Measurements from ENCODE around the gene CFH.
A peak's percentile ranks its signal among the peaks of the same experiment; 100 is the strongest.

The CFH gene

DNA sequence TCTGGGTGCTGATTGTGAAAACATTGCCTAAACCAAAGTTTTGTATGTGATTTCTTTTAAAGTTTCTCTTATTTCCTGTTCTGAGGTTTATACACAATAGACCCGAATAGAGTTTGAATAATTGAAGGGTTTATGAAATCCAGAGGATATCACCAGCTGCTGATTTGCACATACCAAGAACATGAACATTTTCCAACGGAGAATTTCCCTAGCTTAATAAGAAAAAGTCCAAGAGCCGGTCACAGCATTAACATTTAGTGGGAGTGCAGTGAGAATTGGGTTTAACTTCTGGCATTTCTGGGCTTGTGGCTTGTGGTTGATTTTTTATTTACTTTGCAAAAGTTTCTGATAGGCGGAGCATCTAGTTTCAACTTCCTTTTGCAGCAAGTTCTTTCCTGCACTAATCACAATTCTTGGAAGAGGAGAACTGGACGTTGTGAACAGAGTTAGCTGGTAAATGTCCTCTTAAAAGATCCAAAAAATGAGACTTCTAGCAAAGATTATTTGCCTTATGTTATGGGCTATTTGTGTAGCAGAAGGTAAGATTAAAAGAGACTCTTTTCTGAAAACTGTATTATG lies at the start of gene CFH:
Gene CFH, plus strand, starts transcription at position 407 of the 579 bp plus-strand sequence. Its CDS starts 75 bp downstream, at position 482.
- Histone ChIP-seq H3K4me2 (ENCODE audit: low read depth, low read length, poor library complexity, severe bottlenecking) (peak within 1 kb of the TSS; percentile 49), H3K9me3 (ENCODE audit: insufficient read depth, low read length) (no peaks in the 10 kb centered on the region), H3K27me3 (ENCODE audit: low read length) (no peaks in the 10 kb centered on the region), H3K36me3 (ENCODE audit: low read length) (no peaks in the 10 kb centered on the region), H3K79me2 (ENCODE audit: insufficient read depth, low read length) (no peaks in the 10 kb centered on the region), H3K9ac (ENCODE audit: low read length) (no peak within 1 kb of the TSS), H2AFZ (ENCODE audit: low read depth, low read length, severe bottlenecking) (peak within 1 kb of the TSS; percentile 81), H3F3A (ENCODE audit: insufficient read depth) (no peaks in the 10 kb centered on the region), H3K9me2 (replicated peaks; ENCODE audit: insufficient read depth, low read length) (no peaks in the 10 kb centered on the region), H4K20me1 (ENCODE audit: low read depth, low read length) (no peaks in the 10 kb centered on the region), H3K4me3 (ENCODE audit: insufficient read depth, low read length, poor library complexity, severe bottlenecking) (peak within 1 kb of the TSS; percentile 18), H3K27ac (ENCODE audit: low read depth, low read length) (no peak within 1 kb of the TSS)
- no peak for TF ChIP-seq EZH2phosphoT487 (conservative IDR thresholded peaks at IDR 0.05; ENCODE audit: low read length)
- TF ChIP-seq, protein P1, sequence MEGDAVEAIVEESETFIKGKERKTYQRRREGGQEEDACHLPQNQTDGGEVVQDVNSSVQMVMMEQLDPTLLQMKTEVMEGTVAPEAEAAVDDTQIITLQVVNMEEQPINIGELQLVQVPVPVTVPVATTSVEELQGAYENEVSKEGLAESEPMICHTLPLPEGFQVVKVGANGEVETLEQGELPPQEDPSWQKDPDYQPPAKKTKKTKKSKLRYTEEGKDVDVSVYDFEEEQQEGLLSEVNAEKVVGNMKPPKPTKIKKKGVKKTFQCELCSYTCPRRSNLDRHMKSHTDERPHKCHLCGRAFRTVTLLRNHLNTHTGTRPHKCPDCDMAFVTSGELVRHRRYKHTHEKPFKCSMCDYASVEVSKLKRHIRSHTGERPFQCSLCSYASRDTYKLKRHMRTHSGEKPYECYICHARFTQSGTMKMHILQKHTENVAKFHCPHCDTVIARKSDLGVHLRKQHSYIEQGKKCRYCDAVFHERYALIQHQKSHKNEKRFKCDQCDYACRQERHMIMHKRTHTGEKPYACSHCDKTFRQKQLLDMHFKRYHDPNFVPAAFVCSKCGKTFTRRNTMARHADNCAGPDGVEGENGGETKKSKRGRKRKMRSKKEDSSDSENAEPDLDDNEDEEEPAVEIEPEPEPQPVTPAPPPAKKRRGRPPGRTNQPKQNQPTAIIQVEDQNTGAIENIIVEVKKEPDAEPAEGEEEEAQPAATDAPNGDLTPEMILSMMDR (IDR thresholded peaks at IDR 0.05; ENCODE audit: insufficient read depth, low read length, poor library complexity, severe bottlenecking) = no peak

DNA sequence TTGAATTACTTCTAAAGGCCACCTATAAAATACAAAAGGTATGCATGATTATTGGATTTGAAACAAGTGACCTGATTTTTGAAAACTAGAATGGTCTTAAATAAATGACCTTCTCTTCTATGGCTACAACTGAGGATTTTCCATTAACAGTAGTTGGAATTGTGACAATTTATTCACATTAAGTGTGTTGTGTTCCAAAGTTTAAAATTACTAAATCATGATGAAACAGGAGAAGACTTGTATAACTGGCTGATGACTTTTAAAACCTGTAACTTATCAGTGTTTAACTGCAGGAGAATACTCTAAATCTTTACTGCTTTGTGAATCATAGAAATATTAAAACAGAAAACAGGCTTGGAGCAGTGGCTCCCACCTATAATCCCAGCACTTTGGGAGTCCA lies 48.2 kb upstream of the CFH start:
- TF ChIP-seq, protein P1 (IDR thresholded peaks at IDR 0.05; ENCODE audit: insufficient read depth, low read length, poor library complexity, severe bottlenecking) = no peak
- TF ChIP-seq EZH2phosphoT487 (conservative IDR thresholded peaks at IDR 0.05; ENCODE audit: low read length) = no peak
- H3K27me3 ChIP-seq (ENCODE audit: low read length) = no peaks in the 10 kb centered on the region
- no peak overlapping the region for H3K4me3 ChIP-seq (ENCODE audit: insufficient read depth, low read length, poor library complexity, severe bottlenecking)
- H3K9ac ChIP-seq (ENCODE audit: low read length) = no peak overlapping the region
- no peaks in the 10 kb centered on the region for H3K9me2 ChIP-seq (replicated peaks; ENCODE audit: insufficient read depth, low read length)
- no peaks in the 10 kb centered on the region for H3K9me3 ChIP-seq (ENCODE audit: insufficient read depth, low read length)
- no peak overlapping the region for H3K27ac ChIP-seq (ENCODE audit: low read depth, low read length)
- no peaks in the 10 kb centered on the region for H3F3A ChIP-seq (ENCODE audit: insufficient read depth)
- H2AFZ ChIP-seq (ENCODE audit: low read depth, low read length, severe bottlenecking) = no peak overlapping the region
- H3K79me2 ChIP-seq (ENCODE audit: insufficient read depth, low read length) = no peaks in the 10 kb centered on the region
- H3K36me3 ChIP-seq (ENCODE audit: low read length) = no peaks in the 10 kb centered on the region
- H4K20me1 ChIP-seq (ENCODE audit: low read depth, low read length) = no peaks in the 10 kb centered on the region
- no peak overlapping the region for H3K4me2 ChIP-seq (ENCODE audit: low read depth, low read length, poor library complexity, severe bottlenecking)

DNA sequence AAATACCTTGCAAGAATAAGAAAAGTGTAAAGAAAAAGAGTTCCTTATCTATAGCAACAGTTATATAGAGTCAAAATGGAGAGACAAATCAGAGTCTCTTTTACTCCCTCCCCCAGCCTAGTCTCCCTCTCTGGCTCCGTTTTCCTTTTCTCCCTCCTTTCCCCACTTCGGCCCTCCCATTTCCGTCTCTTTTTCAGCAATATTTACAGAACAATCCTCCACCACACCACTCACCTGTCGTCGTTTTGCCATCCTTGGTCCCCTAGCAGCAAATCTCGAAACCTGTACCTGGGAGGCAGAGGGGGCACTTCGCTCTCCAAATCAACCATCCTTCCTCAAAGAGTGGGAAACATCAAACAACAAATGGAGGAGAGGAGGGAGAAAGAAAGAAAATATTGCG lies 43.9 kb upstream of the CFH start:
- no peaks in the 10 kb centered on the region for H3K79me2 ChIP-seq (ENCODE audit: insufficient read depth, low read length)
- no peaks in the 10 kb centered on the region for H3K36me3 ChIP-seq (ENCODE audit: low read length)
- H3K4me2 ChIP-seq (ENCODE audit: low read depth, low read length, poor library complexity, severe bottlenecking) = no peak overlapping the region
- H3F3A ChIP-seq (ENCODE audit: insufficient read depth) = no peaks in the 10 kb centered on the region
- H4K20me1 ChIP-seq (ENCODE audit: low read depth, low read length) = no peaks in the 10 kb centered on the region
- H3K27ac ChIP-seq (ENCODE audit: low read depth, low read length) = no peak overlapping the region
- TF ChIP-seq, protein P1 (IDR thresholded peaks at IDR 0.05; ENCODE audit: insufficient read depth, low read length, poor library complexity, severe bottlenecking) = no peak
- no peak for TF ChIP-seq EZH2phosphoT487 (conservative IDR thresholded peaks at IDR 0.05; ENCODE audit: low read length)
- no peaks in the 10 kb centered on the region for H3K9me2 ChIP-seq (replicated peaks; ENCODE audit: insufficient read depth, low read length)
- no peak overlapping the region for H2AFZ ChIP-seq (ENCODE audit: low read depth, low read length, severe bottlenecking)
- H3K4me3 ChIP-seq (ENCODE audit: insufficient read depth, low read length, poor library complexity, severe bottlenecking) = no peak overlapping the region
- no peaks in the 10 kb centered on the region for H3K27me3 ChIP-seq (ENCODE audit: low read length)
- H3K9me3 ChIP-seq (ENCODE audit: insufficient read depth, low read length) = peaks cover 3% of the 10 kb centered on the region; the same call in 1 of the 2 replicates
- H3K9ac ChIP-seq (ENCODE audit: low read length) = no peak overlapping the region
